GM19351 (cell line): ENCODE results near the gene LEAP2.
"Not testable (repeated sequence)": the region's sequence is repeated elsewhere in the genome, so short reads cannot be mapped to it uniquely, and the experiment has no call there.

ENCODE experiments used
- ATAC-seq: cut with Tn5 transposase; IDR thresholded peaks from one replicate; pipeline ENCODE4 v1.9.1; 2021; ENCODE audit warnings: mild to moderate bottlenecking, moderate library complexity; ENCODE audit not compliant: unreplicated experiment

Gene LEAP2

DNA sequence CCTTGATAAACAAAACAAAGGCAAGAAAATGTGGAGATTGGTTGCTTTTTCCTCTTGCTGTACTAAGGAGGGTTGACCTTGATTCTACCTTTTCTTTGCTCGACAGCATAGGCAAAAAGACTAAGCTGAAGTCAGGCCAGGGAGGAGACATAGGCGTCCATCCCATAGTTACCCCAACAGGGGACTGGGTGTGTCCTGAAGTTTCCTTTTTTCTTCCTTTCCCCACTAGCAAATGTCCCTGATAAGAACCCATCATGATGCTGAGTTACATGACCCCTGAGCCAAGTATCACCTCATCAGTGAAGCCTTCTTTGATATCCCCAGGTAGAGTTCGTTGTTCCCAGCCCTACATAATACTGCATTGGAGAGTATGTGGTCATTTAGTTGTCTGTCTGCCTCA, 33.2 kb upstream of the LEAP2 start:
- ATAC-seq = no peak

DNA sequence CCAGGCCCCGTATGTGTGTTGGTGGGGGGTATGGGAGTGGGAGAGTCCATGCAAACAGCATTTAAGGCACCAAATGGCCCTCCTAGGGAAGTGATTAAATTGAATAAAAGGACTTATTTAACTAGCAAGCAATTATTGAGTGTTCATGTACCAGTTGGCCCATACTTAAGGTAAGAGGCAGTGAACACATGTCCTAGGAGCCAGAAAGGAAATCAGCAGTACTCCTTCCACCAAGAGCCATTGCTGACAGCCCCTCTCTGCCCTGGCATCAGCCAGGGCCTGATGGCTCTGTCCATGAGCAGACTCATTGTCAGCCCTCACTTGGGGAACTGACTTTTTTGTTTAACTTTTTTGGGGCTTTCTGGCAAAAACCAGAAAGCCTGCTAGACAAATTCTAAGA, 32.6 kb upstream of the LEAP2 start:
- ATAC-seq = no peak

DNA sequence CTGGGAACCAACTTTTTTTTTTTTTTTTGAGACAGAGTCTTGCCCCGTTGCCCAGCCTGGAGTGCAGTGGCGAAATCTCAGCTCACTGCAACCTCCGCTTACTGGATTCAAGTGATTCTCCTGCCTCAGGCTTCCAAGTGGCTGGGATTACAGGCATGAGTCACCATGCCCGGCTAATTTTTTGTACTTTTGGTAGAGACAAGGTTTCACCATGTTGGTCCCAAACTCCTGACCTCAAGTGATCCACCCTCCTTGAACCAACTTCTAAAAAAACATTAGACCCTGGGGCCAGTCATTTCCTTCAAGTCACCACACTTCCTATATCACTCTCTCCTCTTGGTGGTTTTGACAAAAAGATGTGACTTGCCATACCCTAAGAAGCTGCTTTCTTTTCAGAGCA, 32.2 kb upstream of the LEAP2 start:
- no peak for ATAC-seq

DNA sequence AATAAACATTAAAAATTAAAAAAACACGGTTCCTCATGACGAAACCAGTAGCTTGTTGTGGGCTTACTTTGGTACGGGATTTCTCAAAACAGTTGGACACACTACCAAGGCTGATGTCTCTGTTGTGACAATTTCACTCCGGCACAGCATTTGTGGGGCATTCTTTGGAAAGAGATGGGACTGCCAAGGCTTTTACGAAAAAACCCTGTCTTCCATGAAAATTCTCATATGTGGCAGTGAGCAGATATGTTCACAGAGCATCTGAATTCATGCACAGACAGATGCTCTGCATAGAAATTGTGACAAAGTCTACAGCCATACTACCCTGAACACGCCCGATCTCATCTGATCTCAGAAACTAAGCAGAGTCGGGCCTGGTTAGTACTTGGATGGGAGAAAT, 25.2 kb upstream of the LEAP2 start:
- no peak for ATAC-seq

DNA sequence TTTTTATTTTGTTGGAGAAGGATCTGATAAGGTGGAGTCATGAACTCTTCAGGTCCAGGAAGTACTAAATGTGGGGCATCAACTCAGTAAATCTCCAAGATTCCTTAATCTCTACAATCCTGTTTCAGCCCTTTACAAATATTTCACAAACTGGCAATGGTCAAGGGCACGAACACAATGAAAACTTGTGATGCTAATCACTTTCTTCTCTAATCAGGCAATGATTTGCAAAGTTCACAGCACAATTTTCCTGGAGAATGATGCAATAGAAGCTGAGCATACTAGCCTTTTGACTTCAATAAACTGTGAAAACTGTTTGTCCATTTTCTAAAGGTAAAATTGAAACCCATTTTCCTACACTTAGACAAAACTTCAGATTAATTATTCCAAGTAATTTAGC, 24.1 kb upstream of the LEAP2 start:
- ATAC-seq = no peak

DNA sequence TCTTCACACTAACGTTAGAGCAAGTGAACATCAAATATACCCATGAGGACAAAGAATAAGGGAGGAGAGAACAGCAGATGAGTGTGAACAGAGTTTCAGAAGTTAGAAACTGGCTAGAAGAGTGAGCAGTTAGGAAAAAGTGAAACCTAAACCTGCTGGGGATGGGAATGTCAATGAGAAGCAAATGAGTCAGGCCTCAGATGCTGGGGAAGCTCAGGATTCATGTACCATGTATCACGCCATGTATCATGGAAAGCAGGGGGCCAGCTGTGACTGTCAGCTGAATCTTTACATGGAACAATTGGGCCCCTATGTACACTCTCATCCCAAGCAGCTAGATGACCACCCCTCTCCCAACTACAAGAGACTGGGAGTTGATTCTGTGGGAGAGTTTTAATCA, 23.4 kb upstream of the LEAP2 start:
- ATAC-seq = no peak

DNA sequence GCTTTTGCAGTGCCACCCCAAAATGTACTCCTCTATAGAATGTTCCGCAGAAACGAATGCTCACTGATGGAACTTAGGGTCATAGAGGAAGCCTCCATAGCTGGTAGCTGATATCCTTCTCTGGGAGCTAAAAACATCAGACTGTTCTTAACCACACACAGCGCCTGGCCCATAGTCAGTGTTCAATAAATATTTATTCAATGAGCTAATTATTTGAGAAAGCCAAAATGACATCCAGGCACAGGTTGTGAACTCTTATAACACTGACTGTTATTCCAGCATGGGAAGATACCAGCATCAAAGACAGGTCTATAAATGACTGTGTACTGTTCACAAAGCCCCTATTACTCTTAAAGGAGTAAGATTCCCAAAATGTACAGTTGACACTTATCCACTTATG, 20.1 kb upstream of the LEAP2 start:
- ATAC-seq = no peak

DNA sequence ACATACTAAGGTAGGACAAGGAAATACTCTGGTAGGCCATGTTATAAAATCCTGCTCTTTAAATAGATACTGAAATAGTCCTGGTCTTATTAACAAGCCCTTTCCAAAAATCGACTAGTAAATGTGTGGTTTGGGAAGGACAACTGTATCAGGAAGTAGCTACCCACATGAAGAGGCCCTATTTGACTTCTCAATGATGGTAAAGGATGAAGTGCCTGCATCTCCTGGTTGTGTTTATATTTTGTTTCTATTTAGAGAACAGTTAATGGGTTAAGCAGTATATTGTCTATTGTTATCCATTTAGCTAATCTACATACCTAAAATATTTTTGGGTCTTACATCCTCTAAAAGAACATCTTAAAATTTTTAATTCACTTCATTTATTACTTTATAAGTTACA, 19.7 kb upstream of the LEAP2 start:
- no peak for ATAC-seq

DNA sequence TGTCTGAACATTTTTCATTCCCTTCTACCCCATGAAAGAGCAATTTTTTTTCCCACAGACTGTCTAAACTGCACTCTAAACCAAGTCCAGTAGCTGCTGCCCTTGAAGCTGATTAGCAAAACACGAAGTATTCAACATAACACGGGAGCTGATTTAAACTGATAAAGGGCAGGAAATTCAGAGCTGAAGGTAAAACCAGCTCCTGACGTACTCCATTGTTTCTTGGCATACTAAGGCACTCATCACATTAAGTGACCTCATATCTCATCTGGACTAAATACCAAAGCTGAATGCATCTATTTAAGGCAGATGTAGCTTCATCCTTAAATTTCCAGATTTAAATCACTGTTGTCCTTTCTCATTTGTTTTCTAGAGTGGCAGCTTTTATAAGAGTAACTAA, 19.2 kb upstream of the LEAP2 start:
- no peak for ATAC-seq

DNA sequence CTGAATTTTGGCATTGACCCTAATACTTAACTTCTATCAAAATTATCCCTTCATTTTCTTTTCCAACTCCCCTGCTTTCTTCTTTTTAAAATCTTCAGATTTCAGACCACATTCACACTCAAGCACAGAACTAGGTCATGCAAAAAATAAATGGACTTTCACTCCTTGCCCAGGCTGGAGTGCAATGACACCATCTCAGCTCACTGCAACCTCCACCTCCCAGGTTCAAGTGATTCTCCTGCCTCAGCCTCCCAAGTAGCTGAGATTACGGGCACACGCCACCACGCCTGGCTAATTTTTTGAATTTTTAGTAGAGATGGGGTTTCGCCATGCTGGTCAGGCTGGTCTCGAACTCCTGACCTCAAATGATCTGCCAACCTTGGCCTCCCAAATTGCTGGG, 18.5 kb upstream of the LEAP2 start:
- ATAC-seq = not testable (repeated sequence)

DNA sequence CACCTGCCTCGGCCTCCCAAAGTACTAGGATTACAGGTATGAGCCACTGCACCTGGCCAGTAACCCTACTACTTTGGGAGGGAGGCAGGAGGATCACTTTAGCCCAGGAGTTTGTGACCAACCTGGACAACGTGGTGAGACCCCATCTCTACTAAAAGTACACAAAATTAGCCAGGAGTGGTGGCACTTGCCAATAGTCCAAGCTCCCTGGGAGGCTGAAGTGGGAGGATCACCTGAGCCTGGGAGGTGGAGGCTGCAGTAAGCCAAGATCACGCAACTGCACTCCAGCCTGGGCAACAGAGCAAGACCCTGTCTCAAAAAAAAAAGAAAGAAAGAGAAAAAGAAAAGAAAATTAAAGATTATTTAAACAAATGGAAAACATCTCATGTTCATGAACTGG, 17.5 kb upstream of the LEAP2 start:
- ATAC-seq = no peak

DNA sequence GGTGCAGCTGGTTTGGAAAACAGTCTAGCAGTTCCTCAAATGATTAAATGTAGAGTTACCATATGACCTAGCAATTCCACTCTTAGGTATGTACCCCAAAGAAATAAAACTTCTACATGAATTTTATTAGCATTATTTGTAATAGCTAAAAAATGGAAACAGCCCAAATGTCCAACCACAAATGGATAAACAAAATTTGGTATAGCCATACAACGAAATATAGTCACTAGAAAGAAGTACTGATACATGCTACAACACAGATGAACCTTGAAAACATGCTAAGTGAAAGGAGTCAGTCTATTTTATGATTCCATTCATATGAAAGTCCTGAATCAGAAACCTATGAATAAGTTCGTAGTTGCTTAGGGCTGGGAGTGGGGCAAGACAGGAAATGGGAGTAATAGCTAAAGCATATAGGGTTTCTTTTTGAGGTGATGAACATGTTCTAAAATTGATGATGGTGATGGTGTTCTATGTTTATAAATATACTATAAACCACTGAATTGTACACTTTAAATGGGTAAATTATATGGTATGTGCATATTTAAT, 13.5 kb upstream of the LEAP2 start:
- ATAC-seq = no peak

DNA sequence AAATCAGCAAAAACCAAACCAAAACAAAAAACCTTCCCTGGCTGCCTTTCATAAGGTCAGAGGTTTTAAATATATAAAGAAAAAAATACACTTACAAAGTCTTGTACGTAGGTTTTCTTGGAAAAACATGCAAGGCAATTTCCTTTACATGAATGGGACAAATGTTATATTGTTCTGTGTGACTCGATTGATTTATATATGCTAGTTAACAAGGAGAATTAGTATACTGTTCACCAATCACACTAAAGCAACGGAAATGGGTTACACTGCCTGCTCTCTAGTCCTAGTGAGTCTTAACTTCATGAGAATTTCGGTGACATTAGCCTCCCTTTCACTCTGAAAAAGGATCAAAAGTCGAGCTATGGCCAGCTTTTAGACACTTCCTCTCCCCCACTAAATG, 12.7 kb upstream of the LEAP2 start:
- no peak for ATAC-seq

DNA sequence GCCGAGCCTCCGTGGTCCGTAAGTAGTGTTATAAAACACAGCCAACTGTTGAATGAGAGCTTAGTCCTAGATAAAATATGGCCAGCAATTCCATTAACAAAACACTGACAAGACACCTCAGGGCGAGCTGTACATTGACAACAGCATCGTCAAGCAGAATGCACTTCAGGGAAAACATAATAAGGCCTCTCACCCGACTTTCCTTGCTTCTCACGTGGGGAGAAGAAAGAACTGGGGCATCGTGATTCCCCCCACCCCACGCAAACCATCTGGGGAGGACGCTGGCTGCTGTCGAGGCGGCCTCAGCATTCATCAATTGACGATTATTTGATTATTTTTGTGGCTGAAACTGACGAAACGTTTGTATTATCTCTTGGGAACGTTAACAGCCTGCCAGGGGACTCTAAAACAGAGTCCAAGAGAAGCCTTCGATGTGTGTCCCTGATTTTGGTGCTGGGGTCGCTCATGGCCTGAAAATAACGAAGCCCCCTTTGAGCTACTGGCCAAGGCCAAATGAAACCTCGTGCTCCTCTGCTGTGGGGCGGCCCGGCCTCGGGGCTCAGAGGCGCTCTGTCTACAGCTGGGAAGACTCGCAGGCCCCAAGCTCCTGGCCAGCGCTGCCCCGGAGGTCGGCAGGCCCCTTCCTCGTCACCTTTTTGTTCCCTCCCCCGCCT, 7.7 kb upstream of the LEAP2 start:
- ATAC-seq = peak; percentile 24

DNA sequence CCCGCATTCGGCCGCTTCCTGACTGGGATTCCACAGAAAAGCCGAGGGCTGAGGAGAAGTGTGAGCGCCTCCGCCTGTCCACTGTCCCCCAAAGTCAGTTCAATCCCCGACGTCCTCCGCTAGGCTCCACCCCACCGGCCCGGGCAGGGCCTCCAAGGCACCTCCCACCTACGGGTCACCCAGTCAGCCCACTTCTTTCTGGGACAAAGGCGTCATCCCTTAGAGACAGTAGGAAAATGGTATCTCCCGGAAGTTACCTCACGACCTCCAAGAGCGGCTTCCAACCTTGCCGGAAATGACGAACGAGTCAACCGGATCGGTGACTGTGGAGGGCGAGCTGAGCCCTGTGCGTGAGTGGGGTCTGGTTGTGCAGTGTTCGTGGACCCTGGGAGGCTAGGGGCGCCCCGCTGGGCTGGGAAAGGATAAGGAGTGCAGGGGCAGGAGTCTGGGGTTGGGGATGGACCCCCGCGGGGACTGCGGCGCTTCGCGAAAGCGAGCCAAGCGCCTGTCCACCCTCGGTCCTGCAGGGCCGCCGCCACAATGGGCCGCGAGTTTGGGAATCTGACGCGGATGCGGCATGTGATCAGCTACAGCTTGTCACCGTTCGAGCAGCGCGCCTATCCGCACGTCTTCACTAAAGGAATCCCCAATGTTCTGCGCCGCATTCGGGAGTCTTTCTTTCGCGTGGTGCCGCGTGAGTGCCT, 7.0 kb upstream of the LEAP2 start, which contains the start of the genes GDF9 and UQCRQ:
Gene GDF9 (minus strand): TSS at position 128 of the 704 bp plus-strand sequence. CDS start 1,936 bp downstream, outside the sequence.
Gene UQCRQ (plus strand): TSS at position 301 of the 704 bp plus-strand sequence. CDS start 240 bp downstream, at position 541.
- ATAC-seq = peak; percentile 99

DNA sequence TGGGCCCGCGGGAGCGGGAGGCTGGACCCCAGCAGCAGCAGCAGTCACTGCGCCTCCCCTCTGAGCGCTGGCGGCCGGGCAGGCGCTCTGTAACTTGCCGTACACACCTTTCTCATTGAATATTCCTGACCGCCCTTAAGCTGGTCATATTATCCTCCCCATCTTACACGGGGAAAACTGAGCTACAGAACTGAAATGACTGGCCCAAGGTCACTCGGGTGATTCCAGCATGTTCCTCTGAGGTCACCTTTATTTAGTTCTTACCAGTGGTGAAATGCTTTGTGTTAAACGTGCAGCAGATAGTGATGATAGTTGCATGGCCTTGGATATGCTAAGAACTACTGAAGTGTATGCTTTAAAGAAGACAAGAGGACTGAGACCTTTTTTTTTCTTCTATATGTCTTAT, 6.4 kb upstream of the LEAP2 start:
- peak; percentile 11 for ATAC-seq

DNA sequence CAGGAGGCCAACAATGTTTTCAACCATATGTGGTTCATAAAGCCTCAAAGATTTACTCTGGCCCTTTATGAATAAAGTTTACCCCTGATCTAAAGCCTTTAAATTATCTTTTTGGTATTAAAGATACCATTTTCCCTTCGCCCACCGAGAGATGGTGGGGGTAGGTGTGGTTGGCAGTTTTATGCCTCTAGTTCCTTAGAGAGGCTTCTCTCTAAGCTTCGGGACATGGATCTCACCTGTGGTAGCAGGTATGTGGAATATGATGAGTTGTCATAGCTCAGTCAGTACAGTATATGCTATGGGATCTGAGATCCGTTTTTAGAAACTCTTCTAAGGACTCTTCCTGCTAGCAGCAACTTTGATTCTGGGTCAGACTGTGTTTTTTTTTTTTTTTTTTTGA, 4.7 kb upstream of the LEAP2 start:
- no peak for ATAC-seq

DNA sequence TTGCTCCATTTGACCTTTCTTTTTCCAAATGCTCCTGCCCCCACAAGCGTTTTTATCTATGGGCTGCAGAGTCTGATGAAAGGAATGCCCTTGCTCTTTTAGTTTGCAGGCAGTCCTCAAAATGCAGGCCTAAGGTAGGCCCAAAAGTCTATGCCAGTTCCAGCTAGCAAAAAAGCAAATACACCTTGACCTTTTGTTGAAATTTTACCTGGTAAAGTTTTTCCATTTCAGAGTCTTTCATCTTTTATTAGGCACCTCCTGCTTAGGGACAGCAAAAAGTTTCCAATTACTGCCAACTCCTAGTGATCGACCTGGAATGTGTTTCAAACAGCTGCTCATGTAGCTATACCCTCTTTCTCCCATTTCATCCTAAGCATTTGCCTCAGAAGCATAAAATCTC, 2.7 kb upstream of the LEAP2 start:
- no peak for ATAC-seq

DNA sequence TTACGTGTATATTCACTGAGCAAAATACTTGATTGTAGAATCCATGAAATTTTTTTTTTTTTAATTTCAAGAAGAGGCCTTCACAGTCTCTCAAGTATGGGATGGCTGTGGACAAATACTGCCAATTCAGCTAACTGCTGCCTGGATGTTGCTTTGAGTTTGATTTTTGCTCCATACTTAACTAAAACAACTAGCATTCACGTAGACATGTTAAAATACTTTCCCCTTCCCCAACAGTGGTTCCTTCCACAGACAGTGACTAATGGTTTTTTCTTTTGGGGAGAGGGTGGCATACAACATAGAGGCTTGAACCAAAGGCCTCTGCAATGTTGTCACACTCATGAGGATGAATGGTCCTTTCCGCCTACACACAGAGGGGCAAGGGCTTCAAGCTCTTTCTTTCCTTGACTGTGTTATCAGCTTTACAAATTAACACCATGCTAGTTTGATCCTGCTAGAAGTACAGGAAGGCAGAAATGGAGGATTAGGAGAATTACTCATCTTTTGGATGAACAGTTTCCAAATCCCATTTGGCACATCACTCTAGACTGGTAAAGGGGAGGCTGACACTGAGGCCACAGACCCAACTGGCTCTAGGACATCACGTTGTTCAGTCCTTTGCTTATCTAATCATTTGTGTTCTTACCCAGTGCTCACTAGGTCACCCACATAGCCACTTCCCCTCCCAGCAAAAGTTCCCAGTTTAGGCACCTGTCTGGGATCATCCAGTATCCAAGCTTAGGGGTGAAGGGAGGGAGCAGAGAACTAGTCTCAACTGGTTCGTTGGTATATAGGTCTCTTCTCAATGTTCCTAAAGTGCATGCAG, 1.8 kb upstream of the LEAP2 start:
- ATAC-seq = no peak

DNA sequence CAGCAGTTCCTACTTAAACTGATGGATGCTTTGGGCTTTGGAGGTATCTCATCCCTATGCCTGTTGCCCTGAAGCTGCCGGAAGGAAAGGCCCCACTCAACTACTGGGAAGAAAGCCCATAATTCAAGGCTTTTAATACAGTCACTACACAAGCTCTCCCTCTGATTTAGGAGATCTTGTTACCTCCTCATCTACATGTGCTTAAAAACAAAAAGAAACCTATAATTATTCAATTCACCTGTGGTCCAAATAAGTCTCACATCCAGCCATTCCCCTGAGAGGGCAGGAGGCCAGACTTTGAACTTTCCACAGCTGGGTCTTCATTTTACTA, 715 bp upstream of the LEAP2 start:
- ATAC-seq = no peak

DNA sequence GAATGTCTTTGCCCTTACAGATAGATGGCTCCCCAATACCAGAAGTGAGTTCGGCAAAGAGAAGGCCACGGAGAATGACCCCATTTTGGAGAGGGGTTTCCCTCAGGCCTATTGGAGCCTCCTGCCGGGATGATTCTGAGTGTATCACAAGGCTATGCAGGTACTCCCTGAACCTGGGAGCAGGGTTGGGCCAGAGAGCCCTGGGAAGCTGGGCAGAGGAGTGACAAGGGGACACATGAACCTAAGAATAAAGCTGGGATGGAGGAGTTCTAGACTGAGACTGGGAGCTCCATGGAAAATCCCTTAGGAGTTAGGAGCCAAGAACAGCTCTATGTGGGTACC, 433 bp downstream of the LEAP2 start:
- no peak for ATAC-seq
